PFSK-1 (cell line): ENCODE measurements around the gene GTF3C4.

Source experiments
- FOXP2 ChIP-seq: optimal IDR thresholded peaks from 2 replicates; pipeline ENCODE3; 2011; ENCODE audit warnings: borderline replicate concordance, control low read depth, inconsistent platforms; ENCODE audit not compliant: insufficient read depth; ENCODE audit errors: extremely low read length, extremely low read depth
- POLR2AphosphoS5 ChIP-seq: IDR thresholded peaks from 2 replicates; pipeline ENCODE4 v1.6.1; 2012; ENCODE audit warnings: low read depth, mild to moderate bottlenecking, control low read depth, low read length, moderate library complexity
- SIN3A ChIP-seq: IDR thresholded peaks from 2 replicates; pipeline ENCODE4 v1.6.1; 2012; ENCODE audit warnings: mild to moderate bottlenecking, low read length, moderate library complexity, borderline replicate concordance; ENCODE audit not compliant: insufficient read depth
- TAF1 ChIP-seq: IDR thresholded peaks from 2 replicates; pipeline ENCODE4 v1.6.1; 2012; ENCODE audit warnings: low read length, control low read depth, borderline replicate concordance; ENCODE audit not compliant: insufficient read depth
- TF ChIP-seq, protein P1 (sequence below), 2 experiments: IDR thresholded peaks; 2 replicates each; pipeline versions ENCODE4 v1.6.1 to v1.8.0; 2011 to 2012; ENCODE audit warnings: low read depth in 2 of 2, low read length in 2 of 2, control low read depth in 1 of 2, inconsistent platforms in 1 of 2, mild to moderate bottlenecking in 1 of 2, moderate library complexity in 1 of 2; ENCODE audit not compliant: insufficient read depth in 1 of 2

GTF3C4 gene

GRCh38 chr9:132632413-132633129, 37.7 kb upstream of the GTF3C4 start:
- no peak for TF ChIP-seq SIN3A

GRCh38 chr9:132634327-132634726, 35.9 kb upstream of the GTF3C4 start:
- TF ChIP-seq, protein P1, sequence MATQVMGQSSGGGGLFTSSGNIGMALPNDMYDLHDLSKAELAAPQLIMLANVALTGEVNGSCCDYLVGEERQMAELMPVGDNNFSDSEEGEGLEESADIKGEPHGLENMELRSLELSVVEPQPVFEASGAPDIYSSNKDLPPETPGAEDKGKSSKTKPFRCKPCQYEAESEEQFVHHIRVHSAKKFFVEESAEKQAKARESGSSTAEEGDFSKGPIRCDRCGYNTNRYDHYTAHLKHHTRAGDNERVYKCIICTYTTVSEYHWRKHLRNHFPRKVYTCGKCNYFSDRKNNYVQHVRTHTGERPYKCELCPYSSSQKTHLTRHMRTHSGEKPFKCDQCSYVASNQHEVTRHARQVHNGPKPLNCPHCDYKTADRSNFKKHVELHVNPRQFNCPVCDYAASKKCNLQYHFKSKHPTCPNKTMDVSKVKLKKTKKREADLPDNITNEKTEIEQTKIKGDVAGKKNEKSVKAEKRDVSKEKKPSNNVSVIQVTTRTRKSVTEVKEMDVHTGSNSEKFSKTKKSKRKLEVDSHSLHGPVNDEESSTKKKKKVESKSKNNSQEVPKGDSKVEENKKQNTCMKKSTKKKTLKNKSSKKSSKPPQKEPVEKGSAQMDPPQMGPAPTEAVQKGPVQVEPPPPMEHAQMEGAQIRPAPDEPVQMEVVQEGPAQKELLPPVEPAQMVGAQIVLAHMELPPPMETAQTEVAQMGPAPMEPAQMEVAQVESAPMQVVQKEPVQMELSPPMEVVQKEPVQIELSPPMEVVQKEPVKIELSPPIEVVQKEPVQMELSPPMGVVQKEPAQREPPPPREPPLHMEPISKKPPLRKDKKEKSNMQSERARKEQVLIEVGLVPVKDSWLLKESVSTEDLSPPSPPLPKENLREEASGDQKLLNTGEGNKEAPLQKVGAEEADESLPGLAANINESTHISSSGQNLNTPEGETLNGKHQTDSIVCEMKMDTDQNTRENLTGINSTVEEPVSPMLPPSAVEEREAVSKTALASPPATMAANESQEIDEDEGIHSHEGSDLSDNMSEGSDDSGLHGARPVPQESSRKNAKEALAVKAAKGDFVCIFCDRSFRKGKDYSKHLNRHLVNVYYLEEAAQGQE (IDR thresholded peaks at IDR 0.05; ENCODE audit: insufficient read depth in 1 of 2, low read depth in 2 of 2, low read length in 2 of 2): no peak
- no peak for TF ChIP-seq POLR2AphosphoS5
- TF ChIP-seq FOXP2: no peak
- no peak for TF ChIP-seq TAF1
- TF ChIP-seq SIN3A: no peak

- TF ChIP-seq SIN3A (no peak), FOXP2 (no peak), POLR2AphosphoS5 (no peak), TAF1 (no peak)
- TF ChIP-seq, protein P1 (IDR thresholded peaks at IDR 0.05; ENCODE audit: insufficient read depth in 1 of 2, low read depth in 2 of 2, low read length in 2 of 2): no peak
Observed at GRCh38 chr9:132637351-132637750, 32.9 kb upstream of the GTF3C4 start.

DNA sequence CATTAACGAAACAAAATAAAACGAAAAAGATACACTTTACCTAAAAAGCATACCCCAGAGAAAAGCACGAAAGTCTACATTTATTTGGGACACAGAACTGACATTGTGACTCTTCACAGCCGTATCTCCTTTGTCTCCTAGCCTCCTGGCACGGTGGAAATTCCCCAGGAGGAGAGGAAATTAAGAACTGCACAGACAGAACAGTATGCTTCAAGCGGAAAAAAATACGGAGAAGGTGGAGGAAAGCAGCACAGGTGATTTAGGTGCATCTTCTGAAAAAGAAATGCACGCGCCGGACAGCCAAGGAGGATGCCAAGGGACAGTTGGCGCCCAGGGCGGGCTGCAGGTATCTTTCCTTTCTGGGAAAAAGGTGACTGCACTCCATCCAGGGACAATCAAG, 32.5 kb upstream of the GTF3C4 start:
- TF ChIP-seq, protein P1 (IDR thresholded peaks at IDR 0.05; ENCODE audit: insufficient read depth in 1 of 2, low read depth in 2 of 2, low read length in 2 of 2): no peak
- no peak for TF ChIP-seq TAF1
- TF ChIP-seq FOXP2: no peak
- no peak for TF ChIP-seq POLR2AphosphoS5
- TF ChIP-seq SIN3A: no peak

DNA sequence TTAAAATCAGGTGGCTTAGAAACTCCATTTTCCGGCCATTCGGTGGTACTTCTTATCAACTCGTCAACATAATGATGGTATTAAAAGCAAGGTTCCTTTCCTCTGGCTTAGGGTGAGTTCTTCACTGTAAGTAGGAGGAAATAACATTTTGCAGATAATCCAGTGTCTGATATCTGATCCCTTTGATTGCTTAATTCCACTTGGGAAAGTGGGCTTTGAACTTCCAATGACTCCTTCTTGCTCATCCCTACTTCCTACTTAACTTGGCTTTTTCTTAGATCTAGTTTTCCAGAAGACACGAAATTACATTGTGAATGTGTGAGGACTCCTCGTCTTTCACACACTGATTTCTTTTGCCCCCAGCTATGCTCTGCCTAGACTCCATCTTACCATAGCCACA, 32.0 kb upstream of the GTF3C4 start:
- TF ChIP-seq, protein P1 (IDR thresholded peaks at IDR 0.05; ENCODE audit: insufficient read depth in 1 of 2, low read depth in 2 of 2, low read length in 2 of 2): no peak
- TF ChIP-seq SIN3A (no peak), FOXP2 (no peak), TAF1 (no peak)
